SK-N-SH treated with all-trans-retinoic acid at 6 μM for 48 hours (cell line): ENCODE measurements around the gene NUCB1.
"Not testable (repeated sequence)": the region's sequence is repeated elsewhere in the genome, so short reads cannot be mapped to it uniquely, and the experiment has no call there.

ENCODE experiments used
- ARNTL ChIP-seq: fragments of 450-650 bp; formaldehyde crosslinking; IDR thresholded peaks from 2 replicates; pipeline ENCODE4 v1.5.0; 2020; ENCODE audit warnings: low read depth, mild to moderate bottlenecking, moderate library complexity, borderline replicate concordance
- BACH2 ChIP-seq: fragments of 250-450 bp; sonication (Bioruptor Pico); IDR thresholded peaks from 2 replicates; pipeline ENCODE4 v1.9.0; 2021; ENCODE audit warnings: mild to moderate bottlenecking, borderline replicate concordance
- CSRNP3 ChIP-seq: fragments of 250-450 bp; sonication (Bioruptor Pico); IDR thresholded peaks from 2 replicates; pipeline ENCODE4 v1.5.1; 2021; ENCODE audit warnings: mild to moderate bottlenecking, moderate library complexity
- ESRRG ChIP-seq: fragments of 250-450 bp; sonication (Bioruptor Pico); IDR thresholded peaks from 2 replicates; pipeline ENCODE4 v1.6.1; 2021; ENCODE audit warnings: mild to moderate bottlenecking
- ISL1 ChIP-seq: fragments of 250-450 bp; sonication (Bioruptor Pico); IDR thresholded peaks from 2 replicates; pipeline ENCODE4 v2.1.2; 2022; ENCODE audit warnings: mild to moderate bottlenecking, moderate library complexity
- OSR1 ChIP-seq: fragments of 250-450 bp; sonication (Bioruptor Pico); IDR thresholded peaks from 2 replicates; pipeline ENCODE4 v1.8.0; 2022; ENCODE audit warnings: moderate library complexity, mild to moderate bottlenecking, inconsistent platforms
- PATZ1 ChIP-seq: fragments of 250-450 bp; sonication (Bioruptor Pico); IDR thresholded peaks from 2 replicates; pipeline ENCODE4 v1.8.0; 2020; ENCODE audit warnings: mild to moderate bottlenecking, moderate library complexity, borderline replicate concordance
- PPARA ChIP-seq: fragments of 250-450 bp; sonication (Bioruptor Pico); IDR thresholded peaks from 2 replicates; pipeline ENCODE4 v1.5.0; 2020; ENCODE audit warnings: mild to moderate bottlenecking, borderline replicate concordance
- RARB ChIP-seq: fragments of 250-450 bp; sonication (Bioruptor Pico); IDR thresholded peaks from 2 replicates; pipeline ENCODE4 v1.8.0; 2021; ENCODE audit warnings: mild to moderate bottlenecking, moderate library complexity
- TCF4 ChIP-seq: fragments of 250-450 bp; sonication (Bioruptor Pico); IDR thresholded peaks from 2 replicates; pipeline ENCODE4 v1.8.0; 2021; ENCODE audit warnings: mild to moderate bottlenecking, moderate library complexity, borderline replicate concordance
- ZFP30 ChIP-seq: fragments of 450-650 bp; formaldehyde crosslinking; IDR thresholded peaks from 2 replicates; pipeline ENCODE4 v1.5.0; 2022; ENCODE audit warnings: mild to moderate bottlenecking, moderate library complexity
- TF ChIP-seq, protein P1 (sequence below): fragments of 250-450 bp; sonication (Bioruptor Pico); IDR thresholded peaks from 2 replicates; pipeline ENCODE4 v1.8.0; 2021; ENCODE audit warnings: low read depth, mild to moderate bottlenecking, moderate library complexity, borderline replicate concordance

GRCh38 chr19:48889496-48889895, 10.6 kb upstream of the NUCB1 start:
- not testable (repeated sequence) for TF ChIP-seq ZFP30 (CRISPR knock-in tag); CSRNP3 (CRISPR knock-in tag); RARB (CRISPR knock-in tag); TCF4 (CRISPR knock-in tag); ISL1; OSR1 (CRISPR knock-in tag); BACH2; PATZ1 (CRISPR knock-in tag); ESRRG (CRISPR knock-in tag); PPARA (CRISPR knock-in tag); ARNTL
- TF ChIP-seq, protein P1, sequence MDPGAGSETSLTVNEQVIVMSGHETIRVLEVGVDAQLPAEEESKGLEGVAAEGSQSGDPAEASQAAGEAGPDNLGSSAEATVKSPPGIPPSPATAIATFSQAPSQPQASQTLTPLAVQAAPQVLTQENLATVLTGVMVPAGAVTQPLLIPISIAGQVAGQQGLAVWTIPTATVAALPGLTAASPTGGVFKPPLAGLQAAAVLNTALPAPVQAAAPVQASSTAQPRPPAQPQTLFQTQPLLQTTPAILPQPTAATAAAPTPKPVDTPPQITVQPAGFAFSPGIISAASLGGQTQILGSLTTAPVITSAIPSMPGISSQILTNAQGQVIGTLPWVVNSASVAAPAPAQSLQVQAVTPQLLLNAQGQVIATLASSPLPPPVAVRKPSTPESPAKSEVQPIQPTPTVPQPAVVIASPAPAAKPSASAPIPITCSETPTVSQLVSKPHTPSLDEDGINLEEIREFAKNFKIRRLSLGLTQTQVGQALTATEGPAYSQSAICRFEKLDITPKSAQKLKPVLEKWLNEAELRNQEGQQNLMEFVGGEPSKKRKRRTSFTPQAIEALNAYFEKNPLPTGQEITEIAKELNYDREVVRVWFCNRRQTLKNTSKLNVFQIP (CRISPR knock-in tag) = not testable (repeated sequence)
